HG03457 (cell line): Measurements from ENCODE around the gene AP1S2.
"Not testable (repeated sequence)": the region's sequence is repeated elsewhere in the genome, so short reads cannot be mapped to it uniquely, and the experiment has no call there.

Experiments
- ATAC-seq: cut with Tn5 transposase; IDR thresholded peaks from one replicate; pipeline ENCODE4 v1.9.1; 2021; ENCODE audit warnings: moderate number of reproducible peaks; ENCODE audit not compliant: unreplicated experiment

The AP1S2 gene

DNA sequence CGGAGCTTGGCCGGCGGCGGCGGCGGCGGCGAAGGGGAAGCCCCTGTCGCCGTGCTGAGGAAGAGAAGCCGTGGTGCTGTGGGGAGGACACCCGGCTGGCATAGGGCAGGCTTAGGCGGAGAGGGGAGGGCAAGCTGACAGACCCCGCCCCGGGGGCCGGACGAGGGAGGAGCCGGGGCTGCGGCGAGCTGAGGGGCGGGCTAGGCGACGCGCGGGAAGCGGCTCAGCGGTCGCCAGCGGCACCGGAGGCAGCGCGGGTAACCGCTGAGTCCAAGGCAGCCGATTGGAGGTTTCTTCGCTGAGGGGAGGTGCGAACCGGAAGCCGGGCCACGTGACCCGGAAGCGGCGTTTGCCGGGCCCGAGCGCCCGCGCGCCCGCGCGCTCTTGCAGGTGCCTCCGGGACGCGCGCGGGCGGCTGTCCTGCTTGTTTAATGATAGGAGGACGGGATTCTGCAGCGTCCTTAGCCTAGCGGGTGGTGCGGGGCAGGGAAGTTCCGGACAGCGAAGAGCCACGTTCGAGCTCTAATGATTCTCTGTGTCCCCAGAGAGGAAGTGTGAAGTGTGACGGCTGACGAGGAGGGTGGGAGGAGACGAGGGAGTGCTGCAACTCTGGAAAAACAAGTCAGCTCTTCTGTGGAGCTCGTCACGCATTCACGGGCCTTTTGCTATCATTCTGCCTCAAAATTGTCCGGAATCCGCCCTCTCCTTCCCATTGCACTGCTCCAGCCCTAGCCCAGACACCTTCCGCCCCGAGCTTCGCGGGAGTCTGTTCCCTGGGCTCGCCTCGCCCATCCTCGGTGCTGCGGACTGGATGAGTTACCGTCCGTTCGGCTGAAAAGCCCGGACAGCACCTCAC lies at the start of gene AP1S2:
AP1S2 (minus strand) TSS at position 102 of the 856 bp plus-strand sequence. CDS start 2,289 bp downstream, outside the sequence.
- ATAC-seq, result peak; percentile 94

DNA sequence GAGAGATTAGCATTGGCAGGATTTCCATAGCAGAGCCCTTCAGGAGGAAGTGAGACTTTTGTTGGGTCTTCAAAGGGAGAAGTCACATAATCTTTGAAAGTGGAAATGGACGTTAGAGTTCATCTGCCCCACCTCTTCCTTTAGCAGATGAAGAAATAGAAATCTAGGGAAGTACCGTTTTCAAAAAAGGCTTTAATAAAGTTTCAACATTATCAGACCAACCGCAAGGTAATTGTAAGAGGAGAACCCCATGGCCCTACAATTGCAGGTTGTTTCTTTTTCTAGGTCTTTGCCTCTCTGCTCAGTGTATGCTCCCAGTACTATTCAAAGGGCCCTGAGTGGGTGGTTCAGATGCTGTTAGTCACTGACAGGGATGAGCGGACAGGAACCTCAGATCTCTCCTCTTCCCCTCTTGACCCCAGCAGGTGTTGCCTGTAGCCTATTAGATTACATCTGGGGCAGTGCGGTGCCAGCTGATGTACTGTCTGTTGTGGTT lies 48.6 kb upstream of the AP1S2 start:
- ATAC-seq, result peak; percentile 94

DNA sequence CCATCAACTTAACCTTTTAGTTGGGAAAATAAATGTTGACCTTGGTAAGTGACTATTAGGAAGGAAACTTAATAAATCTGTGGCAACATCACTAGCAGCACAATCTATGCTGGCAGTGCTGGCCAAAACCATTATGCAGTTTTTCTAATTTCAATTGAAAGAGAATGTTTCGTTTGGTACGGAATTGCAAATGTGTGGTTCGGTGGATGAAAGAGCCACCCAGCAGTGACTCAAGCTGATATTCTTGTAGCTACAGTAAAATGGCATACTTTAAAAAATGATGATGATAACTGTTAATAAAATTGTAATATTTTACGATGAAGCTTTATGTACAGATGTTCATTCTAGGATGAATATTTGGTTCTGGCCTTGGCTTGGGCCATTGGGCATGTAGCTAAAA lies 40.7 kb upstream of the AP1S2 start:
- ATAC-seq, result no peak

- no peak for ATAC-seq
Measured at GRCh38 chrX:15894724-15895123, 40.1 kb upstream of the AP1S2 start.

- ATAC-seq, result no peak
Measured at GRCh38 chrX:15890463-15890862, 35.9 kb upstream of the AP1S2 start.

DNA sequence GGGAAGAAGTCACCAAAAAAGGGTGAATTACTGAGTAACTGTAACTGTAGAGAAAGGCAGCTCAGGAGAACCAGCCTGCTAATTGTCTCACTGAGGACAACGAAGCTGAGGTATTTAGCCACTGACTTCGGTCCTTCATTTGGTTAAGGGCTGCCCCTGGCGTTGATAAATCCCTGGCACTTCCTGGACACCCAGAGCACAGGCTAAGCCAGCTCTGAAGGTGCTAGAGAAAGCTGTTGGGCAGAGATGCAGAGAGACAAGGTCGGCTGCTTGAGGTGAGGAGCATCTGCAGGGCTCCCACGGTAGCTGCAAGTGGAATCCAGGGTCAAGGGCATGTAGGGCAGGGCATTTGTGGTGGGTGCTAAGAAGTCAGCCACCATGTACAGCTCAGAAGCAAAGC lies 33.4 kb upstream of the AP1S2 start:
- no peak for ATAC-seq

GRCh38 chrX:15883540-15883863 lies 28.9 kb upstream of the AP1S2 start:
- ATAC-seq, result no peak

DNA sequence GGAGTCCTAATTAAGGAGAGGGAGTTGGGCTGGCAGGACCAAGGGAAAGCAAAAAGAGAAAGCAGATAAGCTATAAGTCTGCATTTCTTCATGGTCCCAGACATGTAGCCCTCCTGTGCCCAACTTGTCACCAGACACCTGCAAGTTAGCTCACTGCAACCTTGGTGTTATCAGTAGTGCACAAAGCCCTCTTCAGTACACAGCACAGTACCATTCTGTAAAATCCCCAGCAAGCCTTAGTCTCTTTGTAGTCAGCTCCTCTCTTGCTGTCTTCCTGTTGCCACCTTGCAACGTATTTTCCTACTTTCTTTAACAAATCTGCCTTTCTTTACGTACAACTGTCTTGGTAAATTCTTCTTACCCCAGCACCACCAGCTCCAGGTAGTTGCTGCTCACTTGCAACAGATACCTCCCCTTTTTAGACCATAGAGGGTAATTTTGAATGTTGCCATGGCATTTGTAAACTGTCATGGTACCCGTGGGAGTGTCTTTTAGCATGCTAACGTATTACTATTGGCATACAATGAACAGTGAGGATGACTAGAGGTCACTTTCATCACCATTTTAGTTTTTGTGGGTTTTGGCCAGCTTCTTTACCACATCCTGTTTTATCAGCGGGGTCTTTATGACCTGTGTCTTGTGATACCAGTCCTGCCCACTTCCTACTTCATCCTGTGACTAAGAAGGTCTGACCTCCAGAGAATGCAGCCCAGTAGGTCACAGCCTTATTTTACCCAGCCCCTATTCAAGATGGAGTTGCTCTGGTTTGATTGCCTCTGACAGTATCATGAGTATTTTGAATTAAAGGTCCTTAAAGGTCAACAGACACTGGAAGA lies 28.3 kb upstream of the AP1S2 start:
- ATAC-seq, result peak; percentile 66

GRCh38 chrX:15881381-15881897 lies 26.8 kb upstream of the AP1S2 start:
- ATAC-seq, result no peak

- ATAC-seq, result not testable (repeated sequence)
Measured at GRCh38 chrX:15877914-15878313, 23.3 kb upstream of the AP1S2 start.

DNA sequence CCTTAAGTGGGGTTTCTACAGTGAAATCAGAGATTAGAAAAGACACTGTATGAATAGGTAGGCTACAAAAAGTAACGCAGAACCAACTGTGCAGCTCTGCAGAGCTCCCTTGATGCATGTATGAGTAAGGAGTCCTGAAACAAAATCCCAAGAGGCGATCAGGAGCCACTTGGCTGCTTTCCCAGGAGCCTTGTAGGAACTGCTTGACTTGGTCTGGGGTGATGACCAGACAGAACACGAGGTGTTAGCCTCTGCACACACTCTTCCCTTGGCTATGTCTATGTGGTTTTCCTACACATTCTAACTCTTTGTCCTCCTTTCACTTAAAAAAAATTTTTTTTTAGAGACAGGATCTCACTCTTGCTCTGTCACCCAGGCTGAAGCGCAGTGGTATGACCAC lies 22.8 kb upstream of the AP1S2 start:
- no peak for ATAC-seq

- no peak for ATAC-seq
Measured at GRCh38 chrX:15874672-15875071, 20.1 kb upstream of the AP1S2 start.

GRCh38 chrX:15873566-15873965 lies 19.0 kb upstream of the AP1S2 start:
- no peak for ATAC-seq

GRCh38 chrX:15870310-15870709 lies 15.7 kb upstream of the AP1S2 start:
- no peak for ATAC-seq

DNA sequence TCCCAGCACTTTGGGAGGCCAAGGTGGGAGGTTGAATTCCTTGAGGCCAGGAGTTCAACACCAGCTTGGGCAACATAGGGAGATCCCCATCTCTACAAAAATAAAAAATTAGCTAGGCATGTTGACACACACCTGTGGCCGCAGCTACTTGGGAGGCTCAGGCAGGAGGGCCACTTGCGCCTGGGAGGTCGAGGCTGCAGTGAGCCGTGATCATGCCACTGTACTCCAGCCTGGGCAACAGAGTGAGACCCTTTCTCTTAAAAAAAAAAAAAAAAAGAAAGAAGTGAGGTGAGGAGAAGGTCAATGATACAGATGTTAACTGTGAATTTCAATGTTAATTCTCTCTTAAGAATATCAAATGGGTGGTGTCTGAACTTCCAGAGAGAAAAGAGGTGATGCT lies 15.1 kb upstream of the AP1S2 start:
- no peak for ATAC-seq

DNA sequence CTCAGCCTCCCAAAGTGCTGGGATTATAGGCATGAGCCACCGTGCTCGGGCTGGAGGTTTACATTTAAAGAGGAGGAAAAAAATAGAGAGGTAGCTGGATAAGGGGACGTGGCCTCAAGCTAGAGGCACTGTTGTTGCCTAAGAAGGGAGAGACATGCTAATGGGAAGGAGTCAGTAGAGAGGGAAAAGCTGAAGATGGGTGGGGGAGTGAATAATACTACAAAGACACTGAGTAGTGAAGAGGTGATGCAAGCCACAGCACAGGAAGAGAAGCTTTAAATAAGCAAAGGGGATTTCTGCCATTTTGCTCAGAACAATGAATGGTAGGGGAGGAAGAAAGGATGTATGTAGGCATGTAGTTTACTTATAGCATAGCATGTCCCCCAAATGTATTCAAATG lies 11.5 kb upstream of the AP1S2 start:
- ATAC-seq, result no peak

- ATAC-seq, result no peak
Measured at GRCh38 chrX:15864629-15865028, 10.0 kb upstream of the AP1S2 start.

DNA sequence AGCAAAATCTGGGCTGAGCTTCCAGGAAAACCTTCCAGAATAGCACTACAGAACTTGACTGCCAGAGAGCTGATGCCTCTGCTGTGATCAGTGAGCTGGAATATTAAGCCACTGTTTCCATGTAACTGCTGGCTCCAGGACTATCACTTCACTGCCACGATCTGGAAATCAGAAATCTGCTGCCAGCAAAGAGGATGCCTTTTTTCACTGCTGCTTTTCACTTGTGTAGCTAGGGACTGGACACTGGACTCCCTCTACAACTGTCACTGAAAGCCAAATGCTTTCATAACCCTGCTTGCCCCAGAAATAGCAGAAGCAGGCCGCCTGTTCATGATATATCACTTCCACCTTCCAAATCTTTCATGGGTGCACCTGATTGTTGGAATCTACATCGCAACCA lies 9.4 kb upstream of the AP1S2 start:
- ATAC-seq, result no peak

DNA sequence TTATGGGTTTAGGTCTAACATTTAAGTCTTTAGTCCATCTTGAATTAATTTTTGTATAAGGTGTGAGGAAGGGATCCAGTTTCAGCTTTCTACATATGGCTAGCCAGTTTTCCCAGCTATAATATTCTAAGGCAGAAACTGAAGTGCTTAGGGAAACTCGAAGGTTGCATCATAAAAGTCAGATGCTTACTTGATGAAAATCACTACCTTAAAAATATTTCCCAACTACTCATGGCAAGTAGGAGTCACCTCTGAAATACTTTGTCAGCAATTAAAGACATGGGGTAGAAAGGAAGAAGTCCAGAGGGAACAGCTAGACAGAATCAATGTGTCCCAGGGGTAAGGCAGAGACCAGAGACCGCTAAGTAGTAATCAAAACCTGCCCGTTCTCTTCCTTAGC lies 6.3 kb upstream of the AP1S2 start:
- ATAC-seq, result no peak

GRCh38 chrX:15858051-15858450 lies 3.4 kb upstream of the AP1S2 start:
- no peak for ATAC-seq

GRCh38 chrX:15856636-15857035 lies 2.0 kb upstream of the AP1S2 start:
- ATAC-seq, result no peak

- no peak for ATAC-seq
Measured at GRCh38 chrX:15856222-15856587, 1.6 kb upstream of the AP1S2 start.
